IMR-90 (cell line): Measurements from ENCODE around the gene FBXW11. TPM values are rescaled to one million over a fixed set of nuclear protein-coding genes. Genes with fewer than 3 reads are reported as not detected.

Experiments used
- ATAC-seq: fragments of 200-7000 bp; cut with Tn5 transposase; 2 replicates; pipeline ENCODE4 v1.9.1; 2020; ENCODE audit warnings: low read depth, mild to moderate bottlenecking, moderate library complexity
- BruUV-seq: library from RNA; stranded (reverse); fragments of 400-500 nt; replicated peaks from 2 replicates; lab custom pipeline; 2021; lab: Mats Ljungman, UMichigan
- CTCF ChIA-PET: fragments of 300-600 bp; formaldehyde crosslinking; extraction: SDS; loops from one replicate; lab custom pipeline; 2021; ENCODE audit warnings: antibody characterized with exemption; lab: Yijun Ruan, JAX
- POLR2A ChIA-PET: fragments of 300-600 bp; sonication (Branson Sonifier 250); formaldehyde crosslinking; loops from one replicate; lab custom pipeline; 2022; ENCODE audit warnings: antibody characterized with exemption; ENCODE audit not compliant: unreplicated experiment; lab: Charles Lee
- DNase-seq: peaks from one replicate; pipeline ENCODE4 v3.0.0; 2013
- H2AFZ ChIP-seq: replicated peaks from 2 replicates; pipeline ENCODE3; 2013; ENCODE audit warnings: low read length, mild to moderate bottlenecking; ENCODE audit not compliant: poor library complexity
- H2AK5ac ChIP-seq: 2 replicates; pipeline ENCODE4 v1.6.1; 2013; ENCODE audit warnings: low read depth, low read length, inconsistent platforms
- H2AK9ac ChIP-seq: replicated peaks from 2 replicates; pipeline ENCODE3; 2013; ENCODE audit warnings: mild to moderate bottlenecking, low read depth, low read length, moderate library complexity; ENCODE audit not compliant: poor library complexity
- H2BK120ac ChIP-seq: 2 replicates; pipeline ENCODE4 v1.6.1; 2013; ENCODE audit warnings: low read depth, low read length, inconsistent platforms
- H2BK15ac ChIP-seq: 3 replicates; pipeline ENCODE4 v1.6.1; 2013; ENCODE audit warnings: low read depth, low read length, inconsistent platforms
- H2BK20ac ChIP-seq: 2 replicates; pipeline ENCODE4 v1.6.1; 2013; ENCODE audit warnings: low read depth, mild to moderate bottlenecking, inconsistent platforms, low read length, moderate library complexity
- H2BK5ac ChIP-seq: 2 replicates; pipeline ENCODE4 v1.6.1; 2013; ENCODE audit warnings: mild to moderate bottlenecking, low read depth, low read length, inconsistent platforms; ENCODE audit not compliant: poor library complexity, severe bottlenecking
- H3K14ac ChIP-seq: replicated peaks from 2 replicates; pipeline ENCODE4 v1.6.1; 2013; ENCODE audit warnings: low read depth, low read length, inconsistent platforms
- H3K18ac ChIP-seq: 2 replicates; pipeline ENCODE4 v1.6.1; 2013; ENCODE audit warnings: low read depth, low read length, control low read depth
- H3K23ac ChIP-seq: 2 replicates; pipeline ENCODE4 v1.6.1; 2013; ENCODE audit warnings: low read depth, low read length, inconsistent platforms
- H3K27ac ChIP-seq: 2 replicates; pipeline ENCODE4 v1.5.1; 2013; ENCODE audit warnings: mild to moderate bottlenecking, control low read depth, low read length; ENCODE audit not compliant: insufficient read depth
- H3K27me3 ChIP-seq: 2 replicates; pipeline ENCODE4 v1.6.1; 2013; ENCODE audit warnings: low read length; ENCODE audit not compliant: control insufficient read depth, insufficient read depth
- H3K36me3 ChIP-seq: 2 replicates; pipeline ENCODE4 v1.6.1; 2013; ENCODE audit warnings: low read length, mixed read lengths; ENCODE audit not compliant: control insufficient read depth, insufficient read depth
- H3K4ac ChIP-seq: 2 replicates; pipeline ENCODE4 v1.6.1; 2013; ENCODE audit warnings: low read depth, low read length, inconsistent platforms
- H3K4me1 ChIP-seq: 2 replicates; pipeline ENCODE4 v1.6.1; 2013; ENCODE audit warnings: low read length, mixed read lengths; ENCODE audit not compliant: control insufficient read depth, insufficient read depth
- H3K4me2 ChIP-seq: 2 replicates; pipeline ENCODE4 v1.6.1; 2013; ENCODE audit warnings: low read depth, mild to moderate bottlenecking, control low read depth, low read length, moderate library complexity
- H3K4me3 ChIP-seq: 2 replicates; pipeline ENCODE4 v1.5.1; 2013; ENCODE audit warnings: low read depth, mild to moderate bottlenecking, control low read depth, low read length, moderate library complexity; ENCODE audit not compliant: insufficient read depth
- H3K56ac ChIP-seq: 2 replicates; pipeline ENCODE4 v1.6.1; 2013; ENCODE audit warnings: low read length, inconsistent platforms; ENCODE audit not compliant: insufficient read depth; ENCODE audit errors: extremely low read depth
- H3K79me1 ChIP-seq, 2 experiments: 2 replicates each; pipeline ENCODE4 v1.6.1; 2013; ENCODE audit warnings: low read length in 2 of 2, inconsistent platforms in 1 of 2, low read depth in 1 of 2
- H3K9ac ChIP-seq: 2 replicates; pipeline ENCODE4 v1.6.1; 2013; ENCODE audit warnings: low read depth, low read length, control low read depth
- H3K9me1 ChIP-seq: 2 replicates; pipeline ENCODE4 v1.6.1; 2013; ENCODE audit warnings: low read length, inconsistent platforms; ENCODE audit not compliant: insufficient read depth
- H3K9me3 ChIP-seq: 2 replicates; pipeline ENCODE4 v1.6.1; 2013; ENCODE audit warnings: low read length; ENCODE audit not compliant: control insufficient read depth, insufficient read depth
- H4K20me1 ChIP-seq: 2 replicates; pipeline ENCODE4 v1.6.1; 2013; ENCODE audit warnings: low read length, inconsistent platforms; ENCODE audit not compliant: insufficient read depth
- H4K5ac ChIP-seq: 2 replicates; pipeline ENCODE4 v1.6.1; 2013; ENCODE audit warnings: mild to moderate bottlenecking, low read depth, low read length, control low read depth
- H4K8ac ChIP-seq, 2 experiments: 2 replicates each; pipeline ENCODE4 v1.6.1; 2013; ENCODE audit warnings: low read depth in 2 of 2, low read length in 2 of 2, control low read depth in 1 of 2, inconsistent platforms in 1 of 2
- H4K91ac ChIP-seq: 2 replicates; pipeline ENCODE4 v1.6.1; 2013; ENCODE audit warnings: low read depth, low read length, inconsistent platforms; ENCODE audit not compliant: insufficient read depth
- BHLHE40 ChIP-seq: fragments of 150-350 bp; IDR thresholded peaks from 2 replicates; pipeline ENCODE4 v1.6.1; 2016; ENCODE audit warnings: mild to moderate bottlenecking, low read depth, low read length
- CEBPB ChIP-seq: IDR thresholded peaks from 2 replicates; pipeline ENCODE4 v1.6.1; 2012; ENCODE audit warnings: low read depth, low read length, improper control_type of control experiment
- CHD1 ChIP-seq: IDR thresholded peaks from 2 replicates; pipeline ENCODE4 v1.6.1; 2012; ENCODE audit warnings: low read depth, low read length, improper control_type of control experiment
- FOS ChIP-seq: fragments of 150-350 bp; IDR thresholded peaks from 2 replicates; pipeline ENCODE4 v1.6.1; 2016; ENCODE audit warnings: low read depth, low read length
- MAFK ChIP-seq: IDR thresholded peaks from 2 replicates; pipeline ENCODE4 v1.6.1; 2012; ENCODE audit warnings: low read depth, low read length, improper control_type of control experiment
- MAZ ChIP-seq: IDR thresholded peaks from 2 replicates; pipeline ENCODE4 v1.6.1; 2012; ENCODE audit warnings: low read depth, mild to moderate bottlenecking, low read length, improper control_type of control experiment, moderate library complexity, borderline replicate concordance
- MXI1 ChIP-seq: IDR thresholded peaks from 2 replicates; pipeline ENCODE4 v1.6.1; 2012; ENCODE audit warnings: low read depth, mild to moderate bottlenecking, low read length, moderate library complexity, borderline replicate concordance
- NFE2L2 ChIP-seq: fragments of 150-350 bp; IDR thresholded peaks from 2 replicates; pipeline ENCODE4 v1.6.1; 2016; ENCODE audit warnings: low read depth, mild to moderate bottlenecking, low read length
- POLR2A ChIP-seq: IDR thresholded peaks from 2 replicates; pipeline ENCODE4 v1.6.1; 2012; ENCODE audit warnings: mild to moderate bottlenecking, low read depth, low read length
- RAD21 ChIP-seq: IDR thresholded peaks from 2 replicates; pipeline ENCODE4 v1.6.1; 2012; ENCODE audit warnings: low read length, improper control_type of control experiment
- RFX5 ChIP-seq: IDR thresholded peaks from 2 replicates; pipeline ENCODE4 v1.8.0; 2012; ENCODE audit warnings: low read depth, mild to moderate bottlenecking, low read length, moderate library complexity
- SMC3 ChIP-seq: fragments of 150-350 bp; IDR thresholded peaks from 2 replicates; pipeline ENCODE4 v1.6.1; 2016; ENCODE audit warnings: low read depth, mild to moderate bottlenecking, antibody characterized with exemption, low read length, moderate library complexity
- WGBS, 2 experiments: methylation state at CpG; one replicate each; pipeline versions ENCODE4 v1.1.5 to v1.1.7; 2013; ENCODE audit warnings: missing lambda C conversion rate in 2 of 2; ENCODE audit not compliant: insufficient read length in 1 of 2; ENCODE audit errors: extremely low coverage in 2 of 2; 5-methylcytosine and 5-hydroxymethylcytosine counted together
- dilution Hi-C: fragments of 300-500 bp; cut with HindIII; formaldehyde crosslinking; loops from one replicate; pipeline ENCODE4 v1.14.3; 2018; ENCODE audit warnings: low sequenced_read_pairs; ENCODE audit not compliant: unreplicated experiment
- in situ Hi-C: fragments of 300-500 bp; cut with MboI; formaldehyde crosslinking; loops from 3 replicates; pipeline ENCODE4 v1.14.3; 2019; ENCODE audit warnings: low sequenced_read_pairs, inconsistent platforms, mixed read lengths
- intact Hi-C: fragments of 100-400 bp; cut with micrococcal nuclease; formaldehyde crosslinking; loops from 2 replicates; pipeline ENCODE4 v1.10.0; 2022
- polyA plus RNA-seq, 3 experiments: library from polyadenylated mRNA; depleted of rRNA; stranded (reverse); fragments of >200 nt; gene quantifications; 2 replicates each; pipeline ENCODE4 v1.2.3, GENCODE V29; 2012; ENCODE audit warnings: low replicate concordance in 1 of 3
- total RNA-seq: library from RNA; depleted of rRNA; stranded (reverse); fragments of >200 nt; gene quantifications from 2 replicates; pipeline ENCODE4 v1.2.3, GENCODE V29; 2012
- TF ChIP-seq, protein P1 (sequence below): fragments of 150-350 bp; IDR thresholded peaks from 2 replicates; pipeline ENCODE4 v1.6.1; 2016; ENCODE audit warnings: low read depth, mild to moderate bottlenecking, low read length, moderate library complexity, borderline replicate concordance
- TF ChIP-seq, protein P2 (sequence below): fragments of 150-350 bp; IDR thresholded peaks from 2 replicates; pipeline ENCODE4 v1.6.1; 2017; ENCODE audit warnings: mild to moderate bottlenecking, antibody characterized with exemption, low read length, low read depth
- TF ChIP-seq, protein P3 (sequence below): conservative IDR thresholded peaks from 2 replicates; pipeline ENCODE4 v1.5.1; 2012; ENCODE audit warnings: mild to moderate bottlenecking, low read depth, low read length, improper control_type of control experiment

FBXW11 gene
- total and polyA plus RNA-seq, 2 of the 4 experiments (the other 2 are of a cell fraction), result 34.3 to 97.1 TPM

DNA sequence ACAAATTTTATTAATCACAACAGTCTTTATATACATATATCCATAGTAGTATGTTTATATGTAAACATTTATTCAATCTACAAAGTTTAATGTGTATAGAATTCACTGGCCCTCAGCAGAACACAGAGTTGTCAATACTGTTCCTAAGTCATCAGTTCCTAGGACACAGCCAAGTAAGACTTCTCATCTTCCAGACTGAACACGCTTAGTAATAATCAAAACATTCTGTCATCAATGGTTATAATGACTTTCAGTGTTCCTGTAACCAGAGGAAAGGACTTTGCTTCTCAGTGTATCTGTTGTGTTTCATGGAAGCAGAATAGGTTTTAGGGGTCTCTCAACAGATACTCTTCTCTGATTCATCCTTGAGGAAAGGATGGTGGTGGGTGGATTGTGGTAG is 138.7 kb downstream of the FBXW11 start:
- Histone ChIP-seq H3K4me2 (no peak overlapping the region), H3K4ac (no peak overlapping the region), H4K8ac (no peak overlapping the region), H4K5ac (no peak overlapping the region), H2BK20ac (no peak overlapping the region), H2BK15ac (no peak overlapping the region), H3K56ac (no peak overlapping the region), H3K79me1 (peaks cover 21 to 24% of the 10 kb centered on the region in 2 experiments), H2AK5ac (no peak overlapping the region), H3K14ac (no peak overlapping the region), H4K20me1 (no peaks in the 10 kb centered on the region; the same call in 1 of the 2 replicates), H3K9me3 (no peaks in the 10 kb centered on the region), H3K4me3 (no peak overlapping the region), H4K91ac (no peak overlapping the region), H3K36me3 (peaks cover 14% of the 10 kb centered on the region), H3K4me1 (peaks cover 10% of the 10 kb centered on the region), H3K9me1 (peaks cover 6% of the 10 kb centered on the region; the same call in 1 of the 2 replicates), H2BK120ac (no peak overlapping the region), H3K27me3 (no peaks in the 10 kb centered on the region), H2BK5ac (no peak overlapping the region), H3K27ac (no peak overlapping the region), H3K18ac (no peak overlapping the region), H2AK9ac (no peak overlapping the region), H3K23ac (no peak overlapping the region), H2AFZ (no peak overlapping the region), H3K9ac (no peak overlapping the region)
- in situ Hi-C loops, result loop anchor here (25.0 kb wide), 1 partner anchor 430 kb away; no protein-coding TSS in a partner anchor
- BruUV-seq, result no TSS peak
- ChIA-PET CTCF (no interaction called here), POLR2A (no interaction called here)
- ATAC-seq (no peak; the same call in 1 of the 2 replicates), DNase-seq (peak; percentile 63)
- dilution Hi-C loops, result no loop called here
- intact Hi-C loops, result no loop called here
- WGBS, 2 experiments, result no CpG with 5 or more reads among the region's 1 CpG
- TF ChIP-seq CHD1 (no peak), SMC3 (no peak), RFX5 (no peak; the same call in 1 of the 2 replicates), NFE2L2 (no peak), RAD21 (no peak), POLR2A (no peak), CEBPB (no peak), MAFK (no peak), MXI1 (no peak), FOS (no peak), BHLHE40 (no peak), MAZ (no peak)
- TF ChIP-seq, protein P1, sequence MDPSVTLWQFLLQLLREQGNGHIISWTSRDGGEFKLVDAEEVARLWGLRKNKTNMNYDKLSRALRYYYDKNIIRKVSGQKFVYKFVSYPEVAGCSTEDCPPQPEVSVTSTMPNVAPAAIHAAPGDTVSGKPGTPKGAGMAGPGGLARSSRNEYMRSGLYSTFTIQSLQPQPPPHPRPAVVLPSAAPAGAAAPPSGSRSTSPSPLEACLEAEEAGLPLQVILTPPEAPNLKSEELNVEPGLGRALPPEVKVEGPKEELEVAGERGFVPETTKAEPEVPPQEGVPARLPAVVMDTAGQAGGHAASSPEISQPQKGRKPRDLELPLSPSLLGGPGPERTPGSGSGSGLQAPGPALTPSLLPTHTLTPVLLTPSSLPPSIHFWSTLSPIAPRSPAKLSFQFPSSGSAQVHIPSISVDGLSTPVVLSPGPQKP, result no peak
- TF ChIP-seq, protein P2, sequence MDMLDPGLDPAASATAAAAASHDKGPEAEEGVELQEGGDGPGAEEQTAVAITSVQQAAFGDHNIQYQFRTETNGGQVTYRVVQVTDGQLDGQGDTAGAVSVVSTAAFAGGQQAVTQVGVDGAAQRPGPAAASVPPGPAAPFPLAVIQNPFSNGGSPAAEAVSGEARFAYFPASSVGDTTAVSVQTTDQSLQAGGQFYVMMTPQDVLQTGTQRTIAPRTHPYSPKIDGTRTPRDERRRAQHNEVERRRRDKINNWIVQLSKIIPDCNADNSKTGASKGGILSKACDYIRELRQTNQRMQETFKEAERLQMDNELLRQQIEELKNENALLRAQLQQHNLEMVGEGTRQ, result no peak
- TF ChIP-seq, protein P3, sequence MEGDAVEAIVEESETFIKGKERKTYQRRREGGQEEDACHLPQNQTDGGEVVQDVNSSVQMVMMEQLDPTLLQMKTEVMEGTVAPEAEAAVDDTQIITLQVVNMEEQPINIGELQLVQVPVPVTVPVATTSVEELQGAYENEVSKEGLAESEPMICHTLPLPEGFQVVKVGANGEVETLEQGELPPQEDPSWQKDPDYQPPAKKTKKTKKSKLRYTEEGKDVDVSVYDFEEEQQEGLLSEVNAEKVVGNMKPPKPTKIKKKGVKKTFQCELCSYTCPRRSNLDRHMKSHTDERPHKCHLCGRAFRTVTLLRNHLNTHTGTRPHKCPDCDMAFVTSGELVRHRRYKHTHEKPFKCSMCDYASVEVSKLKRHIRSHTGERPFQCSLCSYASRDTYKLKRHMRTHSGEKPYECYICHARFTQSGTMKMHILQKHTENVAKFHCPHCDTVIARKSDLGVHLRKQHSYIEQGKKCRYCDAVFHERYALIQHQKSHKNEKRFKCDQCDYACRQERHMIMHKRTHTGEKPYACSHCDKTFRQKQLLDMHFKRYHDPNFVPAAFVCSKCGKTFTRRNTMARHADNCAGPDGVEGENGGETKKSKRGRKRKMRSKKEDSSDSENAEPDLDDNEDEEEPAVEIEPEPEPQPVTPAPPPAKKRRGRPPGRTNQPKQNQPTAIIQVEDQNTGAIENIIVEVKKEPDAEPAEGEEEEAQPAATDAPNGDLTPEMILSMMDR, result no peak
